Stimulated activated naive CD4-positive, alpha-beta T cell (primary cell): ENCODE results near the gene GCN1.

Experiments used
- DNase-seq, 6 experiments: peaks; one replicate each; lab custom pipeline; 2025; lab: John Stamatoyannopoulos, UW

Gene GCN1

DNA sequence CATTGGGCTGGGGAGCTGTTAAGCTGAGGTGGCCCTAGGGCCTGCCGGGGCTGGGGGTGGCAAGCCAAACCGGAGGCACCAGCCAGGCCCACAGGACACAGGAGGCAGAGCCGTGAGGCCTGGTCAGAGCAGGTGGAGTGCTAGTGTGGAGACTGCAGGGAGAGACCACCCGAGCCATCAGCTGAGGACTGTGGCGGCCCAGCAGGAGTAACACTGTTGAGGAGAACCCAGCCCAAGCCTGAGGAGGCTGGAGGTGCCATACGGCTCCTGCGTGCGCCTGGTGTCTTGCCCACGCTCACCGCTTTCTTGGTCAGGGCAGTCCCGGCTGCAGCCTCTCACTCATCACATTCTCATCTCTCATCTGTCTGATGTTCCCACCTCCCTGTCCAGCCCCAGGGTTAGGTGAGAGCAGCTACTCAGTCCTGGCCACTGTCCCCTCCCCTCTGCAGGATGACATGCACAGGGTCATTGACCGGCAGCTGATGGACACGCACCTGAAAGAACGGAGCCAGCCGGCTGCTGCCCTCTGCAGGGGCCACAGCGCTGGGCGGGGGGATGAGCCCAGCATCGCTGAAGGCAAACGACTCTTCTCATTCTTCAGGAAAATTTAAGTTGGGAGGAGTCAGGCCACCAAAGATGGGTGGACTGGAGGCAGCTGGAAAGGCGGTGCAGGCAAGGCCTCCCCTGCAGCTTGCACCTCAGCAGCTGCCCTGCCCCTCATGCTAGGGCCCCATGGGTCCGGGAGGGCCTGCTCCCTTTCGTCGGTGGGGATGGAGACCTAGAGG lies 101.8 kb downstream of the GCN1 start:
- DNase-seq: no peak

DNA sequence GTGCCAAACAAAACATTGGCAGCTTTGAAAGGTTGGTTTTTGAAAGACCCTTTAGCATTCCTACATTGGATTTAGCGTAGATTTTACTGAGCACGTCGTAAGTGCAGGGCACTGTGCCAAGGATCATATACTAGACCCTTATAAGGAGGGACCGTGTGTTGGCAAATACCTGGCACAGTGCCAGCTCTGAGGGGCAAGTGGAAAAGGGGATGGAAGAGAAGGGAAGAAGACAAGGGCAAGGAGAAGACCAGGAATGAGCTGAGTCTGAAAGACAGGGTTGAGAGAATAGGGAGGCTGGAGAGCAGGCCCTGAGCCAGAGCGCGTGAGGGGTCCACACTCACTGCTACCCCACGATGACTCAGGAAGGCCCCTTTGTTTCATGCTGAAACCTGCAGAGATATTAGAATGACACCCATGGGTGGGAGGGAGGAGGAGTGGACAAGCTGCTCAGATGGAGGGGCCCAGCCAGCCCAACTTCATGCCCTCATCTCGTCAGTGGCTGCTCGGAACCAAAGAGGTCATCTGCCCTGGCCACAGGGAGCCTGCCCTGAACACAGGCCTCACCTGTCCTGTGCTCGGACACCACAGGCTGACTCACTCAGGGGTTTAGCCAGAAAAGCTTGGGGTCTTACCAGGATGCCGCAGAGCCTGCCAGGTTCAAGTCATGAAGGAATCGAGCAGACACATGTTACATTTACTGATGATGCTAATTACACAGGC lies 103.0 kb downstream of the GCN1 start:
- DNase-seq: no peak

DNA sequence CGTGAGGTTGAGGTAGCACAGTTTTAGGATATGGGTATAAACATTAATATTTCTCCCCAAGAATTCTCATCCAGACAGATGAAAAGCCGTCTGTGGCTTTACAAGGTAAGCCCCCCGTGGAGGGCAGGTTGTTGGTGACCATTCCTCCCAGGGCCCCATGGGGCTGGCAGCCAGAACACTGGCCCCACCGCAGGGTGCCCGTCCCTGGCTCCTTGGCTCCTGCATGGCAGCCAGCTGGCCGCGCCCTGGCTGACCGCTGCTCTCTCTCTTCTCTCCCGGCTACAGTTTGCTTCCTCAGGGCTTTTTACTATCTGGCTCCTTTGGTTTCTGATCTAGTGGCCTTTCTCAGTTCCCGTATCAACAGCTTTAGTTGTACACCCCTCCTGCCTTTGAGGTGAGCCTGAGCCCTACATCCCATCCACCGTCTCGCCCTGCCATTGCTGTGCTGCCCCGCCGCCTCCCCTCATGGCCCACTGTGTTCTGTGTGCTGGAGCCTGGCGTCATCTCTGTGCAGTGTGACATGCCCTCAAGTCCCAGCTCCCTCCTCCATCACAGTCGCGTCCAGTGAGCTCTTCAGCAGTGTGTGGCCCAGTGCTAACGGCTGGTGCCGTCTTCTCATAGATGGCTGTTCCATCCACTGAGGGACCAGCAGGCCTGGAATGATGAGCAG lies 103.8 kb downstream of the GCN1 start:
- no peak for DNase-seq

DNA sequence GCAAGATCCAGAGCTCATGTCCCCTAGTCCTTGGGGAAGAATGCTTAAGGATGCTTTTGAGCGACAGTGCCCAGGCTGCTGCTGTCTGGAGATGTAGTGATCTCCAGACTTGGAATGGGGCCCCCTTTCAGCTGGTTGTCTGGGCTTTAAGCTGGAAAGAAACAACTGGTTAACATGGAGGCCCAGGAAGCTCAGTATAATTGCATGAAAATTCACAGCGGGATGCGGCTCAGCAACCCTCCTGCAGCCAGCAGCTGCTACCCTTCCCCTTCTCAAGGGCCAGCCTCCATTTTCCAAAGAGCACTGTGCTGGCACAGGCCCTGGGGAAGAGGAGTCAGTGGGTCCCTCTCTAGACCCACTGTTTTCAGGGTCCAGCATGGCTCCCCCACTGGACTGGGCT lies 104.3 kb downstream of the GCN1 start:
- DNase-seq: no peak

DNA sequence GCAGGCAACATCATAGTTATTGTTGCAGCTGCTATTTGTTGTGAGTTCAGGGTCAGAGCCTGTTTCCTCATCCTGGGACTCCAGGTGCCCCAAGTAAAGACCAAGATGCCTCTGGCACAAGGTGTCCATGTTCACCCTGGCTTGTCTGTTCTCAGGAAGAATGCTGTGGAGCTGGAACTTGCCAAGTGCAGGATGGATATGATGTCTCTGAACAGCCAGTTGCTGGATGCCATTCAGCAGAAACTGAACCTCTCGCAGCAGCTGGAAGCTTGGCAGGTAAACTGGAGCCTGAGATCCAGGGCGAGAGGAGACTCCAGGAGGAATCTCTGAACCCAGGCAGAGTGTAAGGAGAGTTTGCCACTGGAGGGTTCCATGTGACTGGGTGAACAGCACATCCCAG lies 104.7 kb downstream of the GCN1 start:
- no peak for DNase-seq

DNA sequence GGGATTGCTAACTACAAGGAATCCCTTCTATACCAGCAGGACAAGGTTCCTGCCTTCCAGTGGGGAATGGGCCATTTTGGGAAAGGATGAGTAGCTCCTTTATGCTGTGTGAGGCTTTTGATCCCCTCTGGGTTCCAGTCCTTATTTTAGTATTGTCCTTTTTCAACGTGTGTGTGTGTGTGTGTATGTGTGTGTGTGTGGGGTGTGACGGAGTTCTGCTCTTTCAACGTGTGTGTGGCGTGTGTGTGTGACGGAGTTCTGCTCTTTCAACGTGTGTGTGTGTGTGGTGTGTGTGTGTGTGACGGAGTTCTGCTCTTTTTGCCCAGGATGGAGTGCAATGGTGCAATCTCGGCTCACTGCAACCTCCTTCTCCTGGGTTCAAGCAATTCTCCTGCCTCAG lies 105.4 kb downstream of the GCN1 start:
- no peak for DNase-seq

DNA sequence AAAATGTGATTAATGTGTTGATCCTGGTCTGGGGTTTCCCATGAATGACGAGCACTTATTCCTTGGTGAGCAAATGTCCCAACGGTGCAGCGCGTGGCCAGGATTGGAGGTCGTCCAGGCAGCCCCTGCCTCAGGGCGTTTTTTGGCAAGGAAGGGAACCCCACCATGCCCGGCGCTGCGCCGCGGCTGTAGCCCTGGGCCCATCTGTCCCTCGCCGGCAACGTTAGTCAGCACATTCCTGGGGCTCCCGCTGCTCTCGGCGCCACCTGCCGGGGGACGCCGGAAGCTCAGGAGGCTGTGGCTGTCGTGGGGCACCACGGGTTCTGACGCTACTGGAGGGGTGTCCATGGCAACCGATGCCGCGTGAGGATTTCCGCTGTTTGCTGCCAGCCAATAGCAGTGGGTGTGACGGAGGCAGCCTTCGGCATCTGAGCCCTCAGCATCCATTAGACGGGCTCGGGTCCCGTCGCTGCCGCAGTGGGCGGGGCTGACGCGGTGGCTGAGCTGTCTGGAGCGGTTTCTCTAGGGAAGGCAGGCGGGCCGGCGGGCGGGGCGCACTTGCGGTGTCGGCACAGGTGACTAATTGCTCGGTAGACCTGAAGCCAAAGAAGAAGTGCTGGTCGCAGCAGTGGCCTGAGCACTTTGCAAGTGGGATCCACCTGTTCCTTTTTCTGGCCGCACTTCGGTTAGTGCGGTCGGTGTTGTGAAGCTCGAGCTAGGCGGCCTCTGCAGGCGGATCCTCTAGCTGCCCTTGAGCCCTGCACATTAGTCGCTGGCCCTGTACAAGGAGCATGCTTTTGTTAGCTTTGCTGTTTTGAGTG lies 107.5 kb downstream of the GCN1 start:
- DNase-seq: peak; percentile 97 to 99 (median 99)

DNA sequence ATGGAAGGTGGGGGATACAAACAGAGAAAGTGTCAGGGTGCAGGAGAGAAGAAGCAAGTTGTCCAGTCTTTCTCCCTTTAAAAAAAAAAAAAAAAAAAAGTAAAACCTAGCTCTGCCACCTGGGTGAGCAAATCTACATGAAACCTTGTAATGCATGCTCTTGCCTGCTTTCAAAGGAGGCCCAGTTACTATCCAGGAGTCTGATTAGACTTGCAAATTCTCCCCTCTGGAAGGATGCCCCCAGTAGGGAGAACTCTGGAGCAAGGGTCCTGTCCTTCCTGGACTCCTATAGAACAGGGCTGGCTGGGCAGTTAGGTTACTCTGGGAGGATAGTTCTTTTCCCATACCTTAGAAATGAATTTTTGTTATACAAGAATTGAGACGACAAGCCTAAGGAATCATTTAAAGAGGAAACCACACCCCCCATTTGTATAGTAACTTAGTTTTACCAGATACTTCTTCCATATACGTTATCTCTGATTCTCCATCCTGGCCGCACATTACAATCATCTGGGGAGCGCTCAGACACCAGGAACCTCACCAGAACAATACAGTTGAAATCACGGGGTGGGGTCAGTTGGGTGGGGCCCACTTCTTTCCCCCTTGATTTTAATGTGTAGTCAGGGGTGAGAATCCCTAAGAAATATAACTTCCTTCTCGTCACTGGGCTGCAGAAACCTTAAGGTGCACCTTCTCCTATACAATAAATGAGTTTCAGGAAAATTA lies 108.4 kb downstream of the GCN1 start:
- DNase-seq: no peak

DNA sequence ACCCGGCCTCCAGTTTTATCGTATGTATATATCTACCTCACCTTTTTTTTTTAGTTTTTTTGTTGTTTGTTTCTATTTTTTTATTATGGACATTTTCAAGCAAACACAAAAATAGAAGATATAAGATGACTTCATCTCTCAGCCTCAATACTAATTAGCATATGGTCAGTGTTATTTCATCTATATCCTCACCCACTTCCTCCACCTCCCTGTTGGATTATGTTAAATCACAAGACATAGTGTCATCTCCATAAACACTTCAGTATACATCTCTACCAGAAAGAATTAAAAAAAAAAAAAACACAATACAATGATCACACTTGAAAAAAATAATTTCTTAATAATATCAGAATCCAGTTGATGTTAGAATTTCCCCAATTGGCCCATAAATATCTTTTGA lies 112.9 kb downstream of the GCN1 start:
- no peak for DNase-seq

DNA sequence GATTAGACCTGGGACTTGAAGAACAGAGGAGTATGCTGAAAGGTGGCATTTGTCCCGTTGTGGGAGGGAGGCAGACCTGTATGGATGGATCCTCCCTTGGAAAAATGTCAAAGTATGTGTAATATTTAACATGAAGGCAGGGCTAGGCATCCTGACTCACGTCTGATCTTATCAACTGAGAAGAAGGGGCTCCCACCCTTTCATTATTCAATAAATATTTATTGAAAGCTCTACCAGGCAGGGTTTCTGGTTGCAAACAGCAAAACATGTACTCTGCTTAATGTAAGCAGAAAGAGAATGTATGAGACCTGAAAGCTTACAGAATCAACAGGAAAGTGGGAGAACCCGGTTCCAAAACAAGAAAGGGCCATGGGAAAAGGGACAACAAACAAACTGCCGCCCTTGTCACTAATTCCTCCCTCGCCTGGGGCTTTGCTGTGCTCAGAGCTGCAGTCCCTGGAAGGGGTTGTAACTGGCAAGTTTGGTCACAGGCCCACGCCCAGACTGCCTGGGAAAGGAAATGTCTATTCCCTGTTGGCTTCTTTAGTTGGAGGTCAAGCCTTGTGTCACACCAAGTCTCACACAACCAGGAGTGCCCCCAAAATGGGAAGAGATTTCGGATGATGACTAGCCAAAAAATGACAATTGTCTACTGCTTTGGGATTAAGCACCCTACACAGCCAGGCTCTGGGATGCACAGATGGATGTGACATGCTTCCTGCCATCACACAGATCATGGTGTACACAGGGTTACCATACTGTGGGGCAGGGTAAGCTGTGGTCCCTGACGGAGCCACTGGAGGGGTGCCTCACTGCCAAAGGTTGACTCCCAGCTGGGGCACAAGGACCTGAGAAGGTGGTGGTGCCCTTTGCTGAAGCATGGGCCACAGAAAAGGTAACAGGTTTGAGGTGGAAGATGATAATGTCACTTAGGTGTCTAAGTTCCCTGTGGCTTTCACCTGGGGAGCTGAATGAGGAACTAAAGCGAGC lies 114.8 kb downstream of the GCN1 start:
- no peak for DNase-seq

DNA sequence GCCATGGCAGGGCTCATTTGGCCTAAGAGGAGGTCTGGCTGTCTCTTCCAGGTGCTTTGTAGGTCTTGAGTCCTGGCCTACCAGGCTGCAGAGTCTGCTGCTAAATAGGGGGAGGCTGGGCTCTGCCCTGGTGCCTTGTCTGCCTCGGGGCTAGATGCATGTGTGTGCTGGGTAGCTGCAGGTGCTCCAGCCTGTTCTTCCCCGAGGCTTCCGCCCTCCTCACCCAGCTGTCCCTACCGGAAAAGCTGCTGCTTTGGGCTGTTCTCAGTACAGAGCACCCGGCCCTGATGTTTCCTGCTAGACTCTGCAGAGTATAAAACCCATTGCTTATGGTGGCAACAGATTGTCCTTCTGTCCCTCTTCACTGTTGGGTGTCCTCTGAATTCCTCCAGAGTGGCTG lies 115.6 kb downstream of the GCN1 start:
- peak in 1 of 6 experiments; percentile 15 for DNase-seq

DNA sequence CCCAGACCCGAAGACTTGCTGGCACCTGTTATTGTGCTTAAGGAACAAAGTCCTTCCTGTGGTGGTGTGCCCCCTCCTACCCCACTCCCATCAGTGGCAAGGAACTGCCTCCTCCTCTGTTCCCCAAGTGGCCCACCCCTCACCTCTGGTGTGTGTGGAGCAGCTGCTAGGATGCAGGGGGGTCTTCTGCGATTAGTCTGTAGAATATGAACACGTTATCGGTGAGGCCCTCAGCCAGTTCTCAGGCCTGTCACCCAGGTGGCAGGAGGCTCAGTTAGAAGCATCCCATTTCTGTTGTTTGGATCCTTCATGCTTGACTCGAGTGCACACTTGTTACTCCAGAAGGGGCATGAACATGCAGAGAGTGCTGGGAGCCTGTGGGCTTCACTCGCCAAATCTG lies 117.3 kb downstream of the GCN1 start:
- no peak for DNase-seq
